Measurements from ENCODE around the gene GRID1. TPM values are rescaled to one million over a fixed set of nuclear protein-coding genes. Genes with fewer than 3 reads are reported as not detected.

The GRID1 gene
- total RNA-seq, 1 donor from 2014 or later, result not detected

- no peak for TF ChIP-seq CTCF (IDR thresholded peaks at IDR 0.05)
- no peaks in the 10 kb centered on the region for H3K27me3 Mint-ChIP-seq
- H3K4me1 Mint-ChIP-seq, result peaks cover 50% of the 10 kb centered on the region
- H3K9me3 Mint-ChIP-seq, result no peaks in the 10 kb centered on the region
- ATAC-seq (ENCODE audit: low read depth) (no peak), DNase-seq (no peak)
- CTCF ChIA-PET, result interaction anchor here (1.3 to 4.0 kb wide), 2 partner anchors 12 to 172 kb away, joined by 3 to 34 read pairs; no protein-coding TSS in a partner anchor
- intact Hi-C loops (cut with micrococcal nuclease), result loop anchor here (2.0 to 5.0 kb wide), 4 partner anchors 39 to 683 kb away; partner anchors contain the start of genes BMPR1A, GLUD1 and SHLD2
- no peaks in the 10 kb centered on the region for H3K36me3 Mint-ChIP-seq (ENCODE audit: low read depth)
- H3K4me3 Mint-ChIP-seq, result peak overlapping the region; percentile 62
- peak overlapping the region; percentile 83 for H3K27ac Mint-ChIP-seq
- POLR2A ChIA-PET, result interaction anchor here (4.3 kb wide), 1 partner anchor 11 kb away, joined by 60 read pairs; no protein-coding TSS in a partner anchor
These were observed 45.4 kb upstream of the GRID1 start for GRCh38 chr10:86411852-86412560.

- H3K27me3 Mint-ChIP-seq, result no peaks in the 10 kb centered on the region
- no peak for DNase-seq
- ChIA-PET CTCF (interaction anchor here (1.3 to 4.0 kb wide), 2 partner anchors 11 to 173 kb away, joined by 3 to 34 read pairs; no protein-coding TSS in a partner anchor), POLR2A (interaction anchor here (4.3 kb wide), 1 partner anchor 10 kb away, joined by 60 read pairs; no protein-coding TSS in a partner anchor)
- intact Hi-C loops (cut with micrococcal nuclease), result loop anchor here (5.0 kb wide), 1 partner anchor 346 kb away; the partner anchor contains the start of gene BMPR1A
- no peaks in the 10 kb centered on the region for H3K9me3 Mint-ChIP-seq
- H3K36me3 Mint-ChIP-seq (ENCODE audit: low read depth), result no peaks in the 10 kb centered on the region
- peak overlapping the region; percentile 62 for H3K4me3 Mint-ChIP-seq
- H3K27ac Mint-ChIP-seq, result peak overlapping the region; percentile 83
- no peak for ATAC-seq (ENCODE audit: low read depth)
- TF ChIP-seq CTCF (IDR thresholded peaks at IDR 0.05), result no peak
- peaks cover 50% of the 10 kb centered on the region for H3K4me1 Mint-ChIP-seq
These were observed 44.8 kb upstream of the GRID1 start for GRCh38 chr10:86411281-86411841.

GRCh38 chr10:86410542-86411124 is 44.0 kb upstream of the GRID1 start:
- no peaks in the 10 kb centered on the region for H3K27me3 Mint-ChIP-seq
- intact Hi-C loops (cut with micrococcal nuclease), result loop anchor here (5.0 kb wide), 1 partner anchor 347 kb away; the partner anchor contains the start of gene BMPR1A
- H3K4me3 Mint-ChIP-seq, result no peak overlapping the region

GRCh38 chr10:86409183-86409582 is 42.6 kb upstream of the GRID1 start:
- DNase-seq (no peak), ATAC-seq (ENCODE audit: low read depth) (no peak)
- CTCF ChIA-PET, result no interaction called here
- Mint-ChIP-seq H3K9me3 (no peaks in the 10 kb centered on the region), H3K4me3 (no peak overlapping the region), H3K27me3 (no peaks in the 10 kb centered on the region), H3K36me3 (ENCODE audit: low read depth) (no peaks in the 10 kb centered on the region), H3K4me1 (peaks cover 38% of the 10 kb centered on the region), H3K27ac (no peak overlapping the region)
- no peak for TF ChIP-seq CTCF (IDR thresholded peaks at IDR 0.05)
- POLR2A ChIA-PET, result no interaction called here
- intact Hi-C loops (cut with micrococcal nuclease), result no loop called here

More at GRCh38 chr10:86410542-86411124, 44.0 kb upstream of the GRID1 start:
- CTCF ChIA-PET, result interaction anchor here (1.3 to 4.0 kb wide), 2 partner anchors 11 to 174 kb away, joined by 3 to 34 read pairs; no protein-coding TSS in a partner anchor
- no peaks in the 10 kb centered on the region for H3K9me3 Mint-ChIP-seq
- POLR2A ChIA-PET, result interaction anchor here (4.3 kb wide), 1 partner anchor 9 kb away, joined by 60 read pairs; no protein-coding TSS in a partner anchor
- H3K36me3 Mint-ChIP-seq (ENCODE audit: low read depth), result no peaks in the 10 kb centered on the region
- ATAC-seq (ENCODE audit: low read depth) (no peak), DNase-seq (no peak)
- H3K27ac Mint-ChIP-seq, result no peak overlapping the region
- peaks cover 47% of the 10 kb centered on the region for H3K4me1 Mint-ChIP-seq
- TF ChIP-seq CTCF (IDR thresholded peaks at IDR 0.05), result no peak

Data from activated B cell treated with CpG ODN at 0.5 μM for 24 hours (primary cell).